K562 (cell line): ENCODE measurements around the gene SLC39A11. TPM values are rescaled to one million over a fixed set of nuclear protein-coding genes. Genes with fewer than 3 reads are reported as not detected.

Experiments used
- CXXC5 ChIP-seq: fragments of 250-450 bp; sonication (Bioruptor Pico); IDR thresholded peaks from 2 replicates; pipeline ENCODE4 v1.8.0; 2022; ENCODE audit warnings: inconsistent platforms, mild to moderate bottlenecking, moderate library complexity
- E2F3 ChIP-seq: fragments of 250-450 bp; sonication (Bioruptor Pico); IDR thresholded peaks from 2 replicates; pipeline ENCODE4 v1.4.0; 2020; ENCODE audit warnings: mild to moderate bottlenecking
- ETV1 ChIP-seq: fragments of 450-650 bp; conservative IDR thresholded peaks from 2 replicates; pipeline ENCODE4 v1.6.1; 2016; ENCODE audit warnings: missing genetic modification characterization, control low read depth, low read depth, missing compliant biosample characterization
- GTF2A2 ChIP-seq: IDR thresholded peaks from 2 replicates; pipeline ENCODE4 v1.6.1; 2016; ENCODE audit warnings: mild to moderate bottlenecking, missing genetic modification characterization, missing compliant biosample characterization
- MXD1 ChIP-seq: fragments of 250-450 bp; sonication (Bioruptor Pico); IDR thresholded peaks from 2 replicates; pipeline ENCODE4 v1.8.0; 2021; ENCODE audit warnings: borderline replicate concordance, mild to moderate bottlenecking, moderate library complexity; ENCODE audit not compliant: poor library complexity, severe bottlenecking
- TCFL5 ChIP-seq: fragments of 250-450 bp; sonication (Bioruptor Pico); conservative IDR thresholded peaks from 2 replicates; pipeline ENCODE4 v1.6.1; 2021; ENCODE audit warnings: mild to moderate bottlenecking, moderate library complexity, matching md5 sums
- VEZF1 ChIP-seq: fragments of 200-800 bp; sonication (Bioruptor generic); IDR thresholded peaks from 2 replicates; pipeline ENCODE4 v1.6.1; 2017; ENCODE audit warnings: missing genetic modification characterization, missing compliant biosample characterization
- ZBTB12 ChIP-seq: fragments of 250-450 bp; sonication (Bioruptor Pico); IDR thresholded peaks from 2 replicates; pipeline ENCODE4 v1.4.0; 2020
- ZNF324 ChIP-seq: fragments of 250-450 bp; sonication (Bioruptor Pico); IDR thresholded peaks from 2 replicates; pipeline ENCODE4 v1.4.0; 2020; ENCODE audit warnings: mild to moderate bottlenecking
- ZNF583 ChIP-seq: fragments of 250-450 bp; sonication (Bioruptor Pico); IDR thresholded peaks from 2 replicates; pipeline ENCODE4 v1.4.0; 2020
- ZNF586 ChIP-seq: fragments of 450-650 bp; formaldehyde crosslinking; conservative IDR thresholded peaks from 2 replicates; pipeline ENCODE4 v1.4.0; 2020; ENCODE audit warnings: mild to moderate bottlenecking, moderate library complexity
- ZNF644 ChIP-seq: fragments of 200-800 bp; sonication (Bioruptor generic); IDR thresholded peaks from 2 replicates; pipeline ENCODE4 v1.6.1; 2016; ENCODE audit warnings: low read depth, missing genetic modification characterization, missing compliant biosample characterization
- ZNF696 ChIP-seq: fragments of 250-450 bp; sonication (Bioruptor Pico); conservative IDR thresholded peaks from 2 replicates; pipeline ENCODE4 v1.4.0; 2020; ENCODE audit warnings: mild to moderate bottlenecking, moderate library complexity
- ZNF79 ChIP-seq: fragments of 250-450 bp; sonication (Bioruptor Pico); IDR thresholded peaks from 2 replicates; pipeline ENCODE4 v1.4.0; 2020; ENCODE audit warnings: low read depth, mild to moderate bottlenecking, moderate library complexity
- polyA plus RNA-seq, 8 experiments: library from polyadenylated mRNA; depleted of rRNA in 4 of 8; stranded (reverse) in 5 of 8; unstranded in 3 of 8; fragments of >200 nt; fragmentation: Nextera tagmentation in 2 of 8; fragmentation: Illumina TruSeq in 1 of 8; extraction: Ambion mirVana in 2 of 8; extraction: Trizol in 1 of 8; gene quantifications; 2 replicates each; pipeline versions ENCODE4 v1.2.1 to v1.2.3, GENCODE V29; 2011 to 2014; ENCODE audit warnings: inconsistent platforms in 1 of 8, missing spikeins in 1 of 8
- total RNA-seq, 7 experiments: library from RNA; depleted of rRNA in 6 of 7; stranded (reverse); fragments of >200 nt in 6 of 7; fragmentation: Illumina TruSeq in 2 of 7; extraction: Trizol in 2 of 7; gene quantifications; 2 replicates each; pipeline versions ENCODE4 v1.2.1 to v1.2.3, GENCODE V29; 2011 to 2021; ENCODE audit warnings: low replicate concordance in 1 of 7
- TF ChIP-seq, protein P1 (sequence below), 3 experiments: fragments of 200-800 bp in 1 of 3; fragments of 250-450 bp in 1 of 3; fragments of 450-650 bp in 1 of 3; sonication (Bioruptor Pico) in 1 of 3; sonication (Bioruptor generic) in 1 of 3; formaldehyde crosslinking in 1 of 3; IDR thresholded peaks; 2 replicates each; pipeline versions ENCODE4 v1.6.1 to v1.8.0; 2016 to 2022; ENCODE audit warnings: mild to moderate bottlenecking in 2 of 3, missing genetic modification characterization in 2 of 3, missing compliant biosample characterization in 1 of 3, moderate library complexity in 1 of 3
- TF ChIP-seq, protein P2 (sequence below): fragments of 250-450 bp; sonication (Bioruptor Pico); IDR thresholded peaks from 2 replicates; pipeline ENCODE4 v1.8.0; 2022; ENCODE audit warnings: moderate library complexity, mild to moderate bottlenecking, inconsistent platforms

SLC39A11 gene
- total and polyA plus RNA-seq, 9 of the 15 experiments (the other 6 are each of a cell fraction or from before 2014, with no cell fraction given): 10.5 to 26.4 (median 13.4) TPM

- TF ChIP-seq ZNF586 (CRISPR knock-in tag): 0 out of 2 replicates have a peak, but pooled peaks have one; percentile 40
- TF ChIP-seq ZNF696 (CRISPR knock-in tag): 0 out of 2 replicates have a peak, but pooled peaks have one; percentile 48
- peak; percentile 67 for TF ChIP-seq ZBTB12 (CRISPR knock-in tag)
- TF ChIP-seq, protein P1, sequence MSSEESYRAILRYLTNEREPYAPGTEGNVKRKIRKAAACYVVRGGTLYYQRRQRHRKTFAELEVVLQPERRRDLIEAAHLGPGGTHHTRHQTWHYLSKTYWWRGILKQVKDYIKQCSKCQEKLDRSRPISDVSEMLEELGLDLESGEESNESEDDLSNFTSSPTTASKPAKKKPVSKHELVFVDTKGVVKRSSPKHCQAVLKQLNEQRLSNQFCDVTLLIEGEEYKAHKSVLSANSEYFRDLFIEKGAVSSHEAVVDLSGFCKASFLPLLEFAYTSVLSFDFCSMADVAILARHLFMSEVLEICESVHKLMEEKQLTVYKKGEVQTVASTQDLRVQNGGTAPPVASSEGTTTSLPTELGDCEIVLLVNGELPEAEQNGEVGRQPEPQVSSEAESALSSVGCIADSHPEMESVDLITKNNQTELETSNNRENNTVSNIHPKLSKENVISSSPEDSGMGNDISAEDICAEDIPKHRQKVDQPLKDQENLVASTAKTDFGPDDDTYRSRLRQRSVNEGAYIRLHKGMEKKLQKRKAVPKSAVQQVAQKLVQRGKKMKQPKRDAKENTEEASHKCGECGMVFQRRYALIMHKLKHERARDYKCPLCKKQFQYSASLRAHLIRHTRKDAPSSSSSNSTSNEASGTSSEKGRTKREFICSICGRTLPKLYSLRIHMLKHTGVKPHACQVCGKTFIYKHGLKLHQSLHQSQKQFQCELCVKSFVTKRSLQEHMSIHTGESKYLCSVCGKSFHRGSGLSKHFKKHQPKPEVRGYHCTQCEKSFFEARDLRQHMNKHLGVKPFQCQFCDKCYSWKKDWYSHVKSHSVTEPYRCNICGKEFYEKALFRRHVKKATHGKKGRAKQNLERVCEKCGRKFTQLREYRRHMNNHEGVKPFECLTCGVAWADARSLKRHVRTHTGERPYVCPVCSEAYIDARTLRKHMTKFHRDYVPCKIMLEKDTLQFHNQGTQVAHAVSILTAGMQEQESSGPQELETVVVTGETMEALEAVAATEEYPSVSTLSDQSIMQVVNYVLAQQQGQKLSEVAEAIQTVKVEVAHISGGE (CRISPR knock-in tag; IDR thresholded peaks at IDR 0.05): peak in 1 of 3 experiments; percentile 85; a peak in 2 of 6 replicates
- TF ChIP-seq ZNF644 (tag): peak; percentile 91; the same call in 1 of the 2 replicates
- TF ChIP-seq ZNF583 (CRISPR knock-in tag): peak; percentile 96
- peak; percentile 84 for TF ChIP-seq TCFL5 (CRISPR knock-in tag)
- peak; percentile 87 for TF ChIP-seq E2F3
- TF ChIP-seq, protein P2, sequence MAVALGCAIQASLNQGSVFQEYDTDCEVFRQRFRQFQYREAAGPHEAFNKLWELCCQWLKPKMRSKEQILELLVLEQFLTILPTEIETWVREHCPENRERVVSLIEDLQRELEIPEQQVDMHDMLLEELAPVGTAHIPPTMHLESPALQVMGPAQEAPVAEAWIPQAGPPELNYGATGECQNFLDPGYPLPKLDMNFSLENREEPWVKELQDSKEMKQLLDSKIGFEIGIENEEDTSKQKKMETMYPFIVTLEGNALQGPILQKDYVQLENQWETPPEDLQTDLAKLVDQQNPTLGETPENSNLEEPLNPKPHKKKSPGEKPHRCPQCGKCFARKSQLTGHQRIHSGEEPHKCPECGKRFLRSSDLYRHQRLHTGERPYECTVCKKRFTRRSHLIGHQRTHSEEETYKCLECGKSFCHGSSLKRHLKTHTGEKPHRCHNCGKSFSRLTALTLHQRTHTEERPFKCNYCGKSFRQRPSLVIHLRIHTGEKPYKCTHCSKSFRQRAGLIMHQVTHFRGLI (CRISPR knock-in tag): peak; percentile 77; the same call in 1 of the 2 replicates
- peak; percentile 85 for TF ChIP-seq ZNF79
- TF ChIP-seq MXD1 (CRISPR knock-in tag): peak; percentile 31
- 0 out of 2 replicates have a peak, but pooled peaks have one; percentile 32 for TF ChIP-seq ZNF324
- peak; percentile 42; the same call in 1 of the 2 replicates for TF ChIP-seq ETV1 (tag)
- peak; percentile 26; the same call in 1 of the 2 replicates for TF ChIP-seq VEZF1
- TF ChIP-seq CXXC5: peak; percentile 84
- TF ChIP-seq GTF2A2 (tag): peak; percentile 86
Measured at GRCh38 chr17:72761893-72762575, 330.5 kb downstream of the SLC39A11 start (continued).
